A673 (cell line): Measurements from ENCODE around the gene NANOG. TPM values are rescaled to one million over a fixed set of nuclear protein-coding genes. Genes with fewer than 3 reads are reported as not detected.
"Not testable (repeated sequence)": the region's sequence is repeated elsewhere in the genome, so short reads cannot be mapped to it uniquely, and the experiment has no call there.

Experiments used
- BruUV-seq: library from RNA; stranded (reverse); fragments of 400-500 nt; replicated peaks from 2 replicates; lab custom pipeline; 2021; lab: Mats Ljungman, UMichigan
- CTCF ChIA-PET: fragments of 300-600 bp; sonication (Branson Sonifier 250); formaldehyde crosslinking; loops from one replicate; lab custom pipeline; 2022; ENCODE audit warnings: antibody characterized with exemption; lab: Charles Lee
- POLR2A ChIA-PET: fragments of 300-600 bp; sonication (Branson Sonifier 250); formaldehyde crosslinking; loops from one replicate; lab custom pipeline; 2022; ENCODE audit warnings: antibody characterized with exemption; ENCODE audit not compliant: low non-redundant PET; lab: Charles Lee
- DNase-seq: peaks from one replicate; pipeline ENCODE4 v3.0.0-alpha.2; 2015; ENCODE audit warnings: low spot score
- H3K27ac ChIP-seq: fragments of 200-600 bp; sonication (generic); 2 replicates; pipeline ENCODE4 v1.5.1; 2016; ENCODE audit warnings: mixed run types, low read depth, mild to moderate bottlenecking, mixed read lengths, antibody characterized with exemption, low read length; ENCODE audit not compliant: poor library complexity, severe bottlenecking
- H3K27me3 ChIP-seq: fragments of 200-600 bp; sonication (generic); replicated peaks from 2 replicates; pipeline ENCODE4 v1.6.1; 2017; ENCODE audit warnings: mixed run types, low read depth, mild to moderate bottlenecking, mixed read lengths, antibody characterized with exemption, low read length; ENCODE audit not compliant: insufficient read depth, poor library complexity
- H3K36me3 ChIP-seq: fragments of 200-600 bp; sonication (generic); 2 replicates; pipeline ENCODE4 v1.6.1; 2016; ENCODE audit warnings: mixed run types, mild to moderate bottlenecking, mixed read lengths, antibody characterized with exemption, low read length; ENCODE audit not compliant: insufficient read depth, poor library complexity, severe bottlenecking
- H3K4me1 ChIP-seq: fragments of 200-600 bp; sonication (generic); 2 replicates; pipeline ENCODE4 v1.6.1; 2017; ENCODE audit warnings: mixed run types, mild to moderate bottlenecking, mixed read lengths, antibody characterized with exemption, low read length; ENCODE audit not compliant: insufficient read depth, poor library complexity, severe bottlenecking
- H3K4me3 ChIP-seq: fragments of 200-600 bp; sonication (generic); 2 replicates; pipeline ENCODE4 v1.5.1; 2016; ENCODE audit warnings: low read depth, mixed run types, mild to moderate bottlenecking, mixed read lengths, low read length; ENCODE audit not compliant: poor library complexity, severe bottlenecking
- H3K9me3 ChIP-seq: fragments of 200-600 bp; sonication (generic); 2 replicates; pipeline ENCODE4 v1.6.1; 2016; ENCODE audit warnings: mixed run types, low read depth, mild to moderate bottlenecking, mixed read lengths, antibody characterized with exemption, low read length; ENCODE audit not compliant: poor library complexity, severe bottlenecking
- EZH2 ChIP-seq: fragments of 200-600 bp; sonication (generic); IDR thresholded peaks from 2 replicates; pipeline ENCODE4 v1.6.1; 2017; ENCODE audit warnings: borderline replicate concordance, low read depth, mild to moderate bottlenecking, mixed read lengths, antibody characterized with exemption, low read length; ENCODE audit not compliant: poor library complexity, severe bottlenecking
- intact Hi-C: fragments of 100-400 bp; cut with micrococcal nuclease; formaldehyde crosslinking; loops from one replicate; pipeline ENCODE4 v1.10.0; 2022; ENCODE audit not compliant: unreplicated experiment
- total RNA-seq: library from RNA; stranded (reverse); gene quantifications from 2 replicates; pipeline ENCODE4 v1.2.3, GENCODE V29; 2021
- TF ChIP-seq, protein P1 (sequence below): fragments of 300-800, 200-600 bp; sonication (generic); conservative IDR thresholded peaks from 2 replicates; pipeline ENCODE4 v1.5.1; 2017; ENCODE audit warnings: low read depth, mild to moderate bottlenecking, antibody characterized with exemption, low read length, moderate library complexity, mixed read lengths

Gene NANOG
- total RNA-seq, 1 experiment from 2014 or later, result not detected

GRCh38 chr12:7806863-7807487 is 17.8 kb downstream of the NANOG start:
- POLR2A ChIA-PET, result interaction anchor here (0.5 to 0.6 kb wide), 2 partner anchors 32 to 97 kb away, joined by 8 to 9 read pairs; no protein-coding TSS in a partner anchor
- TF ChIP-seq EZH2, result no peak
- TF ChIP-seq, protein P1, sequence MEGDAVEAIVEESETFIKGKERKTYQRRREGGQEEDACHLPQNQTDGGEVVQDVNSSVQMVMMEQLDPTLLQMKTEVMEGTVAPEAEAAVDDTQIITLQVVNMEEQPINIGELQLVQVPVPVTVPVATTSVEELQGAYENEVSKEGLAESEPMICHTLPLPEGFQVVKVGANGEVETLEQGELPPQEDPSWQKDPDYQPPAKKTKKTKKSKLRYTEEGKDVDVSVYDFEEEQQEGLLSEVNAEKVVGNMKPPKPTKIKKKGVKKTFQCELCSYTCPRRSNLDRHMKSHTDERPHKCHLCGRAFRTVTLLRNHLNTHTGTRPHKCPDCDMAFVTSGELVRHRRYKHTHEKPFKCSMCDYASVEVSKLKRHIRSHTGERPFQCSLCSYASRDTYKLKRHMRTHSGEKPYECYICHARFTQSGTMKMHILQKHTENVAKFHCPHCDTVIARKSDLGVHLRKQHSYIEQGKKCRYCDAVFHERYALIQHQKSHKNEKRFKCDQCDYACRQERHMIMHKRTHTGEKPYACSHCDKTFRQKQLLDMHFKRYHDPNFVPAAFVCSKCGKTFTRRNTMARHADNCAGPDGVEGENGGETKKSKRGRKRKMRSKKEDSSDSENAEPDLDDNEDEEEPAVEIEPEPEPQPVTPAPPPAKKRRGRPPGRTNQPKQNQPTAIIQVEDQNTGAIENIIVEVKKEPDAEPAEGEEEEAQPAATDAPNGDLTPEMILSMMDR, result peak; percentile 97
- intact Hi-C loops, result loop anchor here (1.0 kb wide), 1 partner anchor 130 kb away; no protein-coding TSS in a partner anchor
- Histone ChIP-seq H3K9me3 (no peaks in the 10 kb centered on the region), H3K36me3 (no peaks in the 10 kb centered on the region), H3K4me3 (no peak overlapping the region), H3K27me3 (no peaks in the 10 kb centered on the region), H3K4me1 (no peaks in the 10 kb centered on the region), H3K27ac (no peak overlapping the region)
- BruUV-seq, result no TSS peak
- DNase-seq, result peak; percentile 81
- CTCF ChIA-PET, result interaction anchor here (0.6 to 1.9 kb wide), 7 partner anchors 101 to 1915 kb away, joined by 3 to 14 read pairs (median 4); no protein-coding TSS in a partner anchor

GRCh38 chr12:7825754-7826153 is 36.6 kb downstream of the NANOG start:
- ChIA-PET POLR2A (interaction anchor here (0.7 kb wide), 1 partner anchor 427 kb away, joined by 6 read pairs; no protein-coding TSS in a partner anchor), CTCF (interaction anchor here (0.7 kb wide), 1 partner anchor 169 kb away, joined by 4 read pairs; no protein-coding TSS in a partner anchor)
- H3K27me3 ChIP-seq, H3K27ac ChIP-seq, DNase-seq, H3K4me1 ChIP-seq, H3K9me3 ChIP-seq, intact Hi-C loops, BruUV-seq, H3K36me3 ChIP-seq, H3K4me3 ChIP-seq: not testable (repeated sequence)

- BruUV-seq, H3K27ac ChIP-seq, POLR2A ChIA-PET, H3K4me1 ChIP-seq, H3K4me3 ChIP-seq, H3K27me3 ChIP-seq, H3K36me3 ChIP-seq, H3K9me3 ChIP-seq, DNase-seq: not testable (repeated sequence)
- CTCF ChIA-PET, result interaction anchor here (0.6 to 0.7 kb wide), 2 partner anchors 140 to 847 kb away, joined by 4 to 6 read pairs; no protein-coding TSS in a partner anchor
- intact Hi-C loops, result loop anchor here (5.0 kb wide), 1 partner anchor 163 kb away; no protein-coding TSS in a partner anchor
Observed at GRCh38 chr12:7829737-7830136, 40.5 kb downstream of the NANOG start.

GRCh38 chr12:7832059-7832696 is 43.0 kb downstream of the NANOG start:
- peaks cover 5% of the 10 kb centered on the region for H3K4me1 ChIP-seq
- no peak for TF ChIP-seq EZH2
- TF ChIP-seq, protein P1, result peak; percentile 76
- intact Hi-C loops, result loop anchor here (5.0 kb wide), 1 partner anchor 160 kb away; no protein-coding TSS in a partner anchor
- ChIA-PET POLR2A (no interaction called here), CTCF (interaction anchor here (0.5 to 1.6 kb wide), 4 partner anchors 101 to 246 kb away, joined by 4 to 8 read pairs (median 5); no protein-coding TSS in a partner anchor)
- no peak overlapping the region for H3K4me3 ChIP-seq
- no peaks in the 10 kb centered on the region for H3K27me3 ChIP-seq
- no peak overlapping the region for H3K27ac ChIP-seq
- no peaks in the 10 kb centered on the region for H3K36me3 ChIP-seq
- DNase-seq, result peak; percentile 79
- no peaks in the 10 kb centered on the region for H3K9me3 ChIP-seq
- no TSS peak for BruUV-seq

GRCh38 chr12:7833201-7833600 is 44.0 kb downstream of the NANOG start:
- H3K36me3 ChIP-seq, H3K4me1 ChIP-seq, DNase-seq, H3K9me3 ChIP-seq, H3K4me3 ChIP-seq, BruUV-seq, POLR2A ChIA-PET, H3K27me3 ChIP-seq, H3K27ac ChIP-seq: not testable (repeated sequence)
- CTCF ChIA-PET, result interaction anchor here (1.6 kb wide), 1 partner anchor 100 kb away, joined by 8 read pairs; no protein-coding TSS in a partner anchor
- intact Hi-C loops, result loop anchor here (5.0 kb wide), 1 partner anchor 159 kb away; no protein-coding TSS in a partner anchor
